Measurements from ENCODE around the gene ARL4D.

The ARL4D gene

GRCh38 chr17:43380307-43380706 lies 18.5 kb upstream of the ARL4D start:
- H3F3A ChIP-seq (ENCODE audit: insufficient read depth, low read length), result no peaks in the 10 kb centered on the region
- no peaks in the 10 kb centered on the region for H3K9me2 ChIP-seq (ENCODE audit: low read depth, low read length)
- H3K9ac ChIP-seq (ENCODE audit: low read length), result no peak overlapping the region
- H3K4me1 ChIP-seq (ENCODE audit: insufficient read depth, low read length, severe bottlenecking), result no peaks in the 10 kb centered on the region
- H4K20me1 ChIP-seq (ENCODE audit: insufficient read depth, low read length), result no peaks in the 10 kb centered on the region
- no peaks in the 10 kb centered on the region; the same call in 1 of the 2 replicates for H3K27me3 ChIP-seq (ENCODE audit: insufficient read depth, low read length)
- no peak overlapping the region for H3K27ac ChIP-seq (ENCODE audit: low read depth, low read length, poor library complexity, severe bottlenecking)
- peaks cover 17% of the 10 kb centered on the region for H3K9me3 ChIP-seq (ENCODE audit: low read length)
- H3K4me3 ChIP-seq (ENCODE audit: low read depth, low read length, poor library complexity, severe bottlenecking), result no peak overlapping the region
- H3K79me2 ChIP-seq (ENCODE audit: insufficient read depth, low read length), result no peaks in the 10 kb centered on the region
- no peak for TF ChIP-seq EZH2 (IDR thresholded peaks at IDR 0.05; ENCODE audit: borderline replicate concordance, low read length)
- TF ChIP-seq CTCF (IDR thresholded peaks at IDR 0.05; ENCODE audit: low read length), result no peak
- no peak overlapping the region for H2AFZ ChIP-seq (ENCODE audit: low read length)
- no peaks in the 10 kb centered on the region; the same call in 1 of the 2 replicates for H3K36me3 ChIP-seq (ENCODE audit: insufficient read depth, low read length)
- no peak overlapping the region for H3K4me2 ChIP-seq (ENCODE audit: low read length)

DNA sequence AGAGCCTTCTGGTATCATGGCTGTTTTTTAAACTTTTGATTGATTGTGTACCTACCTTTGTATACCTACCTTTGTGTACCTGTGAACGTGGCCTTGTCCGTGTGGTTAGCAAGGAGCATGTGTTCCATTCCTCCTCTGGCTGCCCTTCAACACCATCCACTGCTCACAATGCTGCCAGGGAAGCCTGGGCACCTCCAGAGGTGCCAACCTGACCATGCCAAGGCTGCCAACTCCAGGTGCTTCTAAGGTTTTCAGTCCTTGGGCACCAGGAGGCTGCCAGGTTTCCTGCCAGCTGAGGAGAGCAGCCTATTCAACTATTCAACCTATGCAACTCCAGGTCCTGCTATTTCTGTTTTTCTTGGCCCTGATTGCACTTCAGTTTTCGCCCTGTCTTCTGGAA lies 17.6 kb upstream of the ARL4D start:
- no peak for TF ChIP-seq CTCF (IDR thresholded peaks at IDR 0.05; ENCODE audit: low read length)
- no peak for TF ChIP-seq EZH2 (IDR thresholded peaks at IDR 0.05; ENCODE audit: borderline replicate concordance, low read length)
- Histone ChIP-seq H3K9ac (ENCODE audit: low read length) (no peak overlapping the region), H3K9me2 (ENCODE audit: low read depth, low read length) (no peaks in the 10 kb centered on the region), H2AFZ (ENCODE audit: low read length) (no peak overlapping the region), H3K27me3 (ENCODE audit: insufficient read depth, low read length) (no peaks in the 10 kb centered on the region; the same call in 1 of the 2 replicates), H3K27ac (ENCODE audit: low read depth, low read length, poor library complexity, severe bottlenecking) (no peak overlapping the region), H3K9me3 (ENCODE audit: low read length) (peaks cover 17% of the 10 kb centered on the region), H3F3A (ENCODE audit: insufficient read depth, low read length) (no peaks in the 10 kb centered on the region), H3K4me2 (ENCODE audit: low read length) (no peak overlapping the region), H3K4me1 (ENCODE audit: insufficient read depth, low read length, severe bottlenecking) (no peaks in the 10 kb centered on the region), H3K4me3 (ENCODE audit: low read depth, low read length, poor library complexity, severe bottlenecking) (no peak overlapping the region), H3K36me3 (ENCODE audit: insufficient read depth, low read length) (no peaks in the 10 kb centered on the region; the same call in 1 of the 2 replicates), H3K79me2 (ENCODE audit: insufficient read depth, low read length) (no peaks in the 10 kb centered on the region), H4K20me1 (ENCODE audit: insufficient read depth, low read length) (no peaks in the 10 kb centered on the region)

GRCh38 chr17:43381621-43382020 lies 17.2 kb upstream of the ARL4D start:
- no peaks in the 10 kb centered on the region for H3F3A ChIP-seq (ENCODE audit: insufficient read depth, low read length)
- H2AFZ ChIP-seq (ENCODE audit: low read length), result no peak overlapping the region
- no peaks in the 10 kb centered on the region; the same call in 1 of the 2 replicates for H3K36me3 ChIP-seq (ENCODE audit: insufficient read depth, low read length)
- H3K9me3 ChIP-seq (ENCODE audit: low read length), result peaks cover 17% of the 10 kb centered on the region
- H3K79me2 ChIP-seq (ENCODE audit: insufficient read depth, low read length), result no peaks in the 10 kb centered on the region
- no peak overlapping the region for H3K4me2 ChIP-seq (ENCODE audit: low read length)
- no peak overlapping the region for H3K27ac ChIP-seq (ENCODE audit: low read depth, low read length, poor library complexity, severe bottlenecking)
- H3K9me2 ChIP-seq (ENCODE audit: low read depth, low read length), result no peaks in the 10 kb centered on the region
- TF ChIP-seq CTCF (IDR thresholded peaks at IDR 0.05; ENCODE audit: low read length) (no peak), EZH2 (IDR thresholded peaks at IDR 0.05; ENCODE audit: borderline replicate concordance, low read length) (no peak)
- H3K27me3 ChIP-seq (ENCODE audit: insufficient read depth, low read length), result no peaks in the 10 kb centered on the region; the same call in 1 of the 2 replicates
- H4K20me1 ChIP-seq (ENCODE audit: insufficient read depth, low read length), result no peaks in the 10 kb centered on the region
- no peak overlapping the region for H3K4me3 ChIP-seq (ENCODE audit: low read depth, low read length, poor library complexity, severe bottlenecking)
- no peak overlapping the region for H3K9ac ChIP-seq (ENCODE audit: low read length)
- H3K4me1 ChIP-seq (ENCODE audit: insufficient read depth, low read length, severe bottlenecking), result no peaks in the 10 kb centered on the region
